SK-N-SH (cell line): ENCODE data around the gene STK40. TPM values are rescaled to one million over a fixed set of nuclear protein-coding genes. Genes with fewer than 3 reads are reported as not detected.

Experiments
- CTCF ChIA-PET: fragments of 300-600, 350-600 bp; formaldehyde crosslinking; extraction: SDS; loops from one replicate; lab custom pipeline; 2021; lab: Yijun Ruan, JAX
- POLR2A ChIA-PET: fragments of 350-600 bp; sonication (Branson Sonifier 250); formaldehyde crosslinking; extraction: SDS; loops from one replicate; lab custom pipeline; 2020; ENCODE audit warnings: antibody characterized with exemption, inconsistent platforms; lab: Yijun Ruan, JAX
- DNase-seq: peaks from one replicate; pipeline ENCODE4 v3.0.0; 2012
- H2AFZ ChIP-seq: fragments of 200-600 bp; sonication (generic); 2 replicates; pipeline ENCODE4 v1.8.1; 2016; ENCODE audit warnings: antibody characterized with exemption, mild to moderate bottlenecking, low read depth
- H3F3A ChIP-seq: fragments of 200-600 bp; sonication (generic); replicated peaks from 2 replicates; pipeline ENCODE3; 2016; ENCODE audit warnings: antibody characterized with exemption, mild to moderate bottlenecking; ENCODE audit not compliant: insufficient read depth
- H3K27ac ChIP-seq, 2 experiments: fragments of 200-500 bp in 1 of 2; fragments of 200-600 bp in 1 of 2; sonication (Bioruptor generic) in 1 of 2; sonication (generic), shearing (Covaris generic) in 1 of 2; 2 replicates each; pipeline versions ENCODE4 v1.5.1 to v1.6.1; 2014 to 2016; ENCODE audit warnings: low read depth in 2 of 2, inconsistent platforms in 1 of 2, low read length in 1 of 2, mild to moderate bottlenecking in 1 of 2, mixed read lengths in 1 of 2
- H3K27me3 ChIP-seq: fragments of 200-600 bp; sonication (generic), shearing (Covaris generic); 2 replicates; pipeline ENCODE4 v1.6.1; 2016; ENCODE audit warnings: mixed run types; ENCODE audit not compliant: insufficient read depth
- H3K36me3 ChIP-seq, 2 experiments: fragments of 200-500 bp in 1 of 2; fragments of 200-600 bp in 1 of 2; sonication (Bioruptor generic) in 1 of 2; sonication (generic) in 1 of 2; replicated peaks in 1 of 2; 2 replicates each; pipeline versions ENCODE3 to v1.5.1; 2014 to 2016; ENCODE audit warnings: low read length in 1 of 2, mild to moderate bottlenecking in 1 of 2; ENCODE audit not compliant: insufficient read depth in 2 of 2, control insufficient read depth in 1 of 2
- H3K4me1 ChIP-seq, 2 experiments: fragments of 200-500 bp in 1 of 2; fragments of 200-600 bp in 1 of 2; sonication (Bioruptor generic) in 1 of 2; sonication (generic), shearing (Covaris generic) in 1 of 2; 2 replicates each; pipeline versions ENCODE4 v1.5.1 to v1.6.1; 2014 to 2016; ENCODE audit warnings: low read depth in 1 of 2, low read length in 1 of 2, mixed run types in 1 of 2; ENCODE audit not compliant: insufficient read depth in 2 of 2, control insufficient read depth in 1 of 2
- H3K4me2 ChIP-seq: fragments of 200-600 bp; sonication (generic), shearing (Covaris generic); 2 replicates; pipeline ENCODE4 v1.6.1; 2017; ENCODE audit warnings: mixed run types
- H3K4me3 ChIP-seq, 2 experiments: fragments of 200-500 bp in 1 of 2; fragments of 200-600 bp in 1 of 2; sonication (Bioruptor generic) in 1 of 2; sonication (generic), shearing (Covaris generic) in 1 of 2; 2 replicates each; pipeline versions ENCODE4 v1.5.1 to v1.8.1; 2014 to 2016; ENCODE audit warnings: low read depth in 2 of 2, inconsistent platforms in 1 of 2, low read length in 1 of 2, mild to moderate bottlenecking in 1 of 2, mixed read lengths in 1 of 2, moderate library complexity in 1 of 2
- H3K79me2 ChIP-seq: fragments of 200-600 bp; sonication (generic); 2 replicates; pipeline ENCODE4 v1.8.1; 2017; ENCODE audit warnings: mild to moderate bottlenecking; ENCODE audit not compliant: insufficient read depth
- H3K9ac ChIP-seq: fragments of 200-600 bp; sonication (generic); 2 replicates; pipeline ENCODE4 v1.6.1; 2017; ENCODE audit warnings: mixed run types
- H3K9me2 ChIP-seq: fragments of 200-600 bp; sonication (generic); 2 replicates; pipeline ENCODE4 v1.6.1; 2017; ENCODE audit warnings: mixed run types
- H3K9me3 ChIP-seq: fragments of 200-600 bp; sonication (generic); 2 replicates; pipeline ENCODE4 v1.6.1; 2017; ENCODE audit warnings: mixed run types, mild to moderate bottlenecking, moderate library complexity
- H4K20me1 ChIP-seq: fragments of 200-600 bp; sonication (generic); 2 replicates; pipeline ENCODE4 v1.6.1; 2017; ENCODE audit warnings: mild to moderate bottlenecking, mixed run types; ENCODE audit not compliant: insufficient read depth
- CTCF ChIP-seq: fragments of 200-600 bp; sonication (generic); IDR thresholded peaks from 2 replicates; pipeline ENCODE4 v1.6.1; 2017; ENCODE audit warnings: antibody characterized with exemption, mild to moderate bottlenecking, moderate library complexity
- ELF1 ChIP-seq: IDR thresholded peaks from 2 replicates; pipeline ENCODE4 v1.4.0; 2012
- GABPA ChIP-seq: IDR thresholded peaks from 2 replicates; pipeline ENCODE4 v1.4.0; 2012; ENCODE audit warnings: low read depth, mild to moderate bottlenecking
- IRF3 ChIP-seq: fragments of 150-350 bp; IDR thresholded peaks from 2 replicates; pipeline ENCODE4 v1.6.1; 2016; ENCODE audit warnings: mild to moderate bottlenecking, low read depth, low read length
- MAX ChIP-seq: IDR thresholded peaks from 2 replicates; pipeline ENCODE4 v1.4.0; 2012; ENCODE audit warnings: low read depth
- MEF2A ChIP-seq: IDR thresholded peaks from 2 replicates; pipeline ENCODE4 v1.4.0; 2012; ENCODE audit warnings: low read depth, borderline replicate concordance
- MXI1 ChIP-seq: IDR thresholded peaks from 2 replicates; pipeline ENCODE4 v1.6.1; 2012; ENCODE audit warnings: mild to moderate bottlenecking, low read depth, low read length, improper control_type of control experiment
- RFX5 ChIP-seq: IDR thresholded peaks from 2 replicates; pipeline ENCODE4 v1.6.1; 2012; ENCODE audit warnings: mild to moderate bottlenecking, improper control_type of control experiment, low read length
- RXRA ChIP-seq: IDR thresholded peaks from 2 replicates; pipeline ENCODE4 v1.4.0; 2012; ENCODE audit warnings: low read depth, mild to moderate bottlenecking, borderline replicate concordance
- SMC3 ChIP-seq: IDR thresholded peaks from 2 replicates; pipeline ENCODE4 v1.6.1; 2012; ENCODE audit warnings: low read depth, low read length, improper control_type of control experiment
- TEAD4 ChIP-seq: IDR thresholded peaks from 2 replicates; pipeline ENCODE4 v1.4.0; 2012; ENCODE audit warnings: mild to moderate bottlenecking, borderline replicate concordance; ENCODE audit not compliant: insufficient read depth
- YY1 ChIP-seq: IDR thresholded peaks from 2 replicates; pipeline ENCODE4 v1.4.0; 2012; ENCODE audit warnings: low read depth, mild to moderate bottlenecking
- ZBTB33 ChIP-seq: IDR thresholded peaks from 2 replicates; pipeline ENCODE4 v1.4.0; 2012; ENCODE audit warnings: low read depth, borderline replicate concordance
- WGBS: methylation state at CpG from one replicate; pipeline ENCODE4 v1.1.6; 2017; ENCODE audit warnings: low lambda C conversion rate; 5-methylcytosine and 5-hydroxymethylcytosine counted together
- polyA plus RNA-seq, 3 experiments: library from polyadenylated mRNA; depleted of rRNA; stranded (reverse); fragments of >200 nt; gene quantifications; 2 replicates each; pipeline ENCODE4 v1.2.3, GENCODE V29; 2012

The STK40 gene
- polyA plus RNA-seq, 1 of the 3 experiments (the other 2 are of a cell fraction): 43.3 TPM

- TF ChIP-seq CTCF (no peak), RXRA (no peak), ZBTB33 (no peak)
Observed at GRCh38 chr1:36327421-36328087, 58.2 kb downstream of the STK40 start (continued).

GRCh38 chr1:36326499-36326898, 59.2 kb downstream of the STK40 start:
- no peaks in the 10 kb centered on the region for H3K27me3 ChIP-seq
- H3K9me3 ChIP-seq: no peaks in the 10 kb centered on the region
- POLR2A ChIA-PET: no interaction called here
- H3K36me3 ChIP-seq: no peaks in the 10 kb centered on the region
- H3K4me1 ChIP-seq: peaks cover 9 to 18% of the 10 kb centered on the region in 2 experiments; a peak in 1 of 4 replicates
- DNase-seq: no peak
- no peaks in the 10 kb centered on the region for H3F3A ChIP-seq
- peaks cover 18% of the 10 kb centered on the region; the same call in 1 of the 2 replicates for H3K79me2 ChIP-seq
- H2AFZ ChIP-seq: no peak overlapping the region
- H3K9ac ChIP-seq: no peak overlapping the region
- no peak overlapping the region for H3K4me3 ChIP-seq
- CTCF ChIA-PET: interaction anchor here (1.0 to 5.7 kb wide), 3 partner anchors 8 to 43 kb away, joined by 3 to 29 read pairs (median 3); no protein-coding TSS in a partner anchor
- H4K20me1 ChIP-seq: 0 out of 2 replicates have a peak, but pooled peaks cover under 1% of the 10 kb centered on the region
- WGBS: 96% methylated on average over 4 of the region's 6 CpGs
- H3K4me2 ChIP-seq: no peak overlapping the region
- H3K9me2 ChIP-seq: no peaks in the 10 kb centered on the region
- no peak overlapping the region for H3K27ac ChIP-seq
- TF ChIP-seq ZBTB33 (no peak), ELF1 (no peak), YY1 (no peak), SMC3 (no peak), MXI1 (no peak), TEAD4 (no peak), RFX5 (no peak), GABPA (no peak), IRF3 (no peak), MAX (no peak), MEF2A (no peak), CTCF (no peak)
- TF ChIP-seq, all 33 proteins: peak for 0
